NCI-H1694 treated with DMSO at 0.1 percent for 48 hours (cell line): ENCODE results near the gene ADAM8.
"Not testable (repeated sequence)": the region's sequence is repeated elsewhere in the genome, so short reads cannot be mapped to it uniquely, and the experiment has no call there.

ENCODE experiments used
- DNase-seq: peaks from one replicate; lab custom pipeline; 2025; lab: John Stamatoyannopoulos, UW

ADAM8 gene

GRCh38 chr10:133267829-133268228 lies 8.8 kb downstream of the ADAM8 start:
- DNase-seq = no peak

- DNase-seq = no peak
Measured at GRCh38 chr10:133267293-133267692, 9.4 kb downstream of the ADAM8 start.

DNA sequence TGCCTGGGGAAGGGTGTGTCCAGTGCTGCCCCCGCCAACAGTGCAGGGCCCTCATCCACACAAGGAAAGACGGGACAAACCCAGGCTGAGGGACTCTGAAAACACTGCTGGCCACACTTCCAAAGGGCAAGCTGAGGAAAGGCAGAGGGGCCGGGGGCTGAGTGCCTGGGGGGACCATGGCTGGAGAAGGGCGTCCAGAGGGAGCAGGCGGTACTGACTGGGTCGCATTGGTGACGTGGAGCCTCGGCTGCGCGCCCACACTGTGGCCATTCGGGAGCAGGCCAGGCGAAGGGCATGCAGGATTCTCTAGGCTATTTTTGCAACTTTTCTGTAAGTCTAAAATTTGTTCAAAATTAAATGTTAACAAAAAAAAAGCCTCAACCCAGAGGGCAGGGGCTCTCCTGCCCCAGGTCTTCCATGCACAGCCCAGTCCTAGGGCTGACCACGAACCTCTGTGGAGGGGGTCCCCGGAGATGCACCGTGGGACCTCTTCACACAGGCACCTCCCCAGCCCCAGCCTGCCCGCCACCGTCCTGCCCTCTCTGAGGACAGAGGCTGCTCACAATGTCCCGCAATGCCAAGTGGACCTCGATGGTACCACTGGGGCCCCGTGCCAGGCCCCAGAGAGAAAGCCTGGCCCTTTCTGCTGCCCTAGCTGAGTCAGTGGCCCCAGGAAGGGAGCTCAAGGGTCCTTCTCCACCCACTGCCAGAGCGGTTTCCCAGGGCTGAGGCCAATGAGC lies 10.4 kb downstream of the ADAM8 start:
- DNase-seq = no peak

GRCh38 chr10:133265052-133265451 lies 11.6 kb downstream of the ADAM8 start:
- not testable (repeated sequence) for DNase-seq

GRCh38 chr10:133264461-133264860 lies 12.2 kb downstream of the ADAM8 start:
- DNase-seq = no peak

DNA sequence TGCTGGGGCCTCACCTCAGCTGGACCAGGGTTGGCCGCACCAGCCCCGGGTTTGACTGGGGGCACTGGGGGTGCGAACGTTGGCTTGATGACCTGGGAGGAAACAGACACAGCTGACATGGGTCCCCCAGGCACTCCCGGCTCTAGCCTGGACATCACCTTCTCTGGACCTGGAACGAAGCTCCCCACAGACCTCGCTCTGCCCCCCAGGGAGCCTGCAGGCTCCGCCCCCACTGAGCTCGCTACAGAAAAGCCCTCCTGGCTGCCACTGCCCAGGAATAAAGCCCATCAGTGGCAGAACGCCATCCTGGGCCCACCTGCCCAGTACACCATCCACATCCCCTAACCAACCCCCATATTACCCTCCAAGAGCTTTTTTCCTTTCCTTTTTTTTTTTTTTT lies 13.0 kb downstream of the ADAM8 start:
- DNase-seq = no peak

DNA sequence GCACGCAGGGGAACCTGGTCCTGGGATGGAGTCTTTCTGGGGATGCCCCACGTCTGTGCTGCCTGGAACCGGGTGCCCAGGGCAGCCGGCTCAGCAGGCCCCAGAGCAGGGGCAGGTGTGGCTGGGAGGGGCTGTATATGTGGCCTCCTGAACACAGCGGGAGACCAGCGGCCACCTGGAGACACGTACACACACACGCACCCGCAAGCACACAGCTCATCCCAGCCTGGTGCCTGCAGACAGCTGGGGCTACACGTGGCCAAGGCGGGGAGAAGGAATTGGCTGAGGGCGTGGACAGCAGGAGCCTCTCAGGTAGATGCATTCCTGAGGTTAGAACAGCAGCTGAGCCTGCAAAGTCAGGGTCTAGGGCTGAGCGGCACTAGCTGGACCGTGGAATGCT lies 14.0 kb downstream of the ADAM8 start:
- no peak for DNase-seq

DNA sequence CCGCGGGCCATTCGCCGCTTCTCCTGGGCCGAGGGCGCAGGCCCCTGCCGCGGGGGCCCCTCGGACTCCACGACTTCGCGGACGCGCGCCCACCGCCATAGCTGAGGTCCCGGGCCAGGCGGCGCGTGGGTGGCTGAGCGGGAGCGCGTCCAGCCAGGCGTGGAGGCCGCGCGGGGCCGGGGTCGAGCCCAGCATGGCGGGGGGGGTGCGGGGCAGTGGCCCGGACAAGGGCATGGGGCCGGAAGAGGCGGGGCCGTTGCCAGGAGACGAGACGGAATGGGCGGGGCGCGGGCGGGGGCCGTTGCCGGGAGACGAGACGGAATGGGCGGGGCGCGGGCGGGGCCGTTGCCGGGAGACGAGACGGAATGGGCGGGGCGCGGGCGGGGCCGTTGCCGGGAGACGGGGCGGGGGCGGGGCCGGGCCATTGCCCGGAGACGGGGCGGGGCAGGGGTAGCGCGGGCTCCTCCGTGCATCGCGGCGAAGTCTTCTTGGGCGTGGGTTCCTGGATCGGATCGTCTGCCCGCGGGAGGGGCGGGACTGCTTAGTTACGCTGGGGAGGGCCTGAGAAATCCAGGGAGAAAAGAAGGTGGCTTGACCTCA lies 14.8 kb downstream of the ADAM8 start:
- no peak for DNase-seq

- no peak for DNase-seq
Measured at GRCh38 chr10:133260895-133261725, 15.6 kb downstream of the ADAM8 start.

- no peak for DNase-seq
Measured at GRCh38 chr10:133259602-133259989, 17.1 kb downstream of the ADAM8 start.

GRCh38 chr10:133258818-133259601 lies 17.7 kb downstream of the ADAM8 start:
- DNase-seq = no peak

DNA sequence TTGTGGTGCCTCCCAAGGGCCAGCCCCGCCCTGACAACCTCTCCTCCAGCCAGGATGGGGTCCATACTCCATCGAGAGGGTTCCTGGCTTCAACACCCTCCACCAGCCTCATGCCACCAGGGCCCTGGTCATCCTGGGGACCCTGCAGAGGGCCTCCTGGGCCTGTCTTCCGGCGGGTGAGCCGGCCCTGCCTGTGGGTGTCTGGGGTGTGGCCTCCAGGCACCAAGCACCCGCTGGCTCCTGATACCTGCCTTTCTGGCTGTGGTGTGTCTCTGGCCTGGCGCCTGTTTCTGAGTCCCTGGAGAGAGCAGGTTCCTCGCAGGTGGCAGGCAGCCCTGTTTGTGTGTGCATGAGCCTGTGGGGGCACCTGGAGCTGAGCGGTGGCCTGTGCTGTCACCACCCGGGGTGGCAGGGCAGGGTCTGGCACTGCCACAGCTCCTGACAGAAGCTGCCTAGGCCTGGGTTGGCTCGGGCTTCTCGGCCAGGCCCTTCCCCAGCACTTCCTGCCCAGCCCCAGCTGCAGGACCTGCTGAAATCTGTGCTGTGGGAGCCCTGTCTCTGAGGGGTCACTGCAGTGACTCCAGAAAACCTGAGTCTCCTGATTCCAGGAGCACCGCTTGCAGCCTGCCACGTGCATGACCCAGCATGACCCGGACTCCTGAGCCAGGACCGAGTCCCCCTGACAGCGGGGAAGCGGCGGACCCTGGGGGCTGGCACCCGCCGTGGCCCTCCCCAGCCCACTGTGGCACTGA lies 18.4 kb downstream of the ADAM8 start:
- no peak for DNase-seq

GRCh38 chr10:133257489-133258065 lies 19.1 kb downstream of the ADAM8 start:
- DNase-seq = no peak

DNA sequence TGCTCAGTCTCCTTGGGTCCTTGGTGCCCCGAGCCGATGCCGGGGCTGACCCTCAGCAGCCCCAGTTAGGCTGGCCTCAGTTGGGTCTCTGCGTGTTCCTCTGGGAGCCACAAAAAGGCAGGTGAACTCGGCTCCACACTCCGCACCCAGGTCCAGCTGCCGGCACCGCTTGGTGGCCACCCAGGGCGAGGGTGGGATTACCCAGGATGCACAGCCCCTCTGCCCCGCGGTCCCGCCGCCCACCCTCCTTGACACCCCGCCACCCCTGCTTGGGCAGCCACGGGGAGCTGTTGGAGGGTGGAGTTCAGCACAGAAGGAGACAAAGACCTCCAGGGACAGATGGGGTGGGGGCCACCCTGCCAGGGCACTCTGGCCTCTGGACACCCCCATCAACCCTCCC lies 21.3 kb downstream of the ADAM8 start:
- no peak for DNase-seq

DNA sequence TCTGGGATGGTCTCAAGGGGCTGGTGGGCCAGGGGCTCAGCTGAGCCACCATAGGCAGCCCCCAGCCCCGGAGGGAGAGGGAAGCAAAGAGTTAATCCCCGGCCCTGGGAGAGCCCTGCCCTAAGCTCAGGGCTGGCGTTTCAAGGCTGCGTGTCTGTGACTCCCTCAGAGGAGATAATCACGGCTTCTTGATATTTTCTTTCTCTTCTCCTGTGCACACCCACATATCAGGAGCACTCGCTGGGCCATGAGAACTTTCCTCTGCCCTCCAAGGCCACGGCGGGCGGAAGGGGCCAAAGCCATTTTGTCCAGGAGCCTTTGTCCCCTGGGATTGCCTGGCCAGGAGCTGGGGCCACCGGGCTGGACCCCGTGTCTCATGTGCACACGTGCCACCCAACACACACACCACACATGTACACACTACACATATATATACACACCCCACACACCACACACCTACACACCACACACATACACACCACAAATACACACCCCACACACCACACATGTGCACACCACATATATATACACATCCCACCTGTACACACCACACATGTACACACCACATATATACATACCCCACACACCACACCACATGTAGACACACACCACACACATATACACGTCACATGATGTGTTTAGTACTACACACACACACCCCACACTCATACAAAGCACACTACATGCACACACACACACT lies 22.1 kb downstream of the ADAM8 start:
- DNase-seq = no peak

GRCh38 chr10:133253361-133253955 lies 23.2 kb downstream of the ADAM8 start:
- no peak for DNase-seq

GRCh38 chr10:133252223-133252552 lies 24.5 kb downstream of the ADAM8 start:
- DNase-seq = no peak

DNA sequence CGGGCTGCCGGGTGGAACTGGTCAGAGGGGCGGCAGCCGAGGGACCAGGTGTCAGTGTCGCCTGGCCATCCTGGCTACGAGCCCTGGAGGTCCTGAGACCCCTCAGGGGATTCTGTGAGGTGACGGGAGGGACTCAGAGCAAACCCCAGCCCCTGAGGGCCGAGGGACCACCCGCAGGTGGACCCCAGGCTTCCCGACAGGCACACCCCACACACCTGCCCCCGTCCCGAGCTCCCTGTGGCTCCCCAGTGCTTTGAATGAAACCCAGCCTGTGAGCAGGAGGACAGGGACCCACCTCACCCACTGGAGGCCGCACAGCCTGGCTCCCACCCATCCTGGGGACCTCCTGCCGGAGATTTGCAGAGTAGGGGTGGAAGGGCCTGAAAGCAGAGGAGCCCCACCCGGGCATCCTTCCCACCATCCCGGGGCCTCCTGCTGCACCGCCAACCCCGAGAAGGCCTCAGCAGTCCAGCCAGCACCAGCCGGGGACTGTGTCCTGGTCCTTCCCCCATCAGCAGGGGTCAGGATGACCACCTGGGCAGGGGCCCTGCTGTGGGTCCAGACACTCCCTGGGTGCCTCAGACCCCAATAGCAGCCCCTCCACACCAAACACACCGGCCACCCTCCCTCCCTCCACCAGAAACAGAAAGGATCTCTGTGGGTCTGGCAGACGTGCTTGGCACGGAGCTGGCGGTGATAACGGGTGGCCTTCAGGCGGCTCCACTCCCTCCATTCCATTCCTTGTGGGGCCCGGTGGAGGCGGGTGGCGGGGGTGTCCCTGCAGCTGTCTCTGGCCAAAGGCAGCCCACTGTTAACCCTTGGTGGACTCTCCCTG lies 25.1 kb downstream of the ADAM8 start:
- DNase-seq = no peak
